H9 (cell line): Measurements from ENCODE around the gene STMN1. TPM values are rescaled to one million over a fixed set of nuclear protein-coding genes. Genes with fewer than 3 reads are reported as not detected.

Source experiments
- DNase-seq: peaks from one replicate; pipeline ENCODE4 v3.0.0-alpha.2; 2017
- H2AFZ ChIP-seq: one replicate; pipeline ENCODE4 v1.6.1; 2013; ENCODE audit warnings: mild to moderate bottlenecking, low read length, control low read depth, moderate library complexity
- H2AK5ac ChIP-seq: 2 replicates; pipeline ENCODE4 v1.6.1; 2013; ENCODE audit warnings: low read length, control low read depth, mixed read lengths; ENCODE audit not compliant: insufficient read length
- H2BK120ac ChIP-seq: one replicate; pipeline ENCODE4 v1.6.1; 2013; ENCODE audit warnings: low read depth, mild to moderate bottlenecking, low read length, control low read depth, inconsistent platforms; ENCODE audit not compliant: poor library complexity, severe bottlenecking
- H2BK12ac ChIP-seq: 2 replicates; pipeline ENCODE4 v1.6.1; 2013; ENCODE audit warnings: low read length, control low read depth, mixed read lengths, low read depth; ENCODE audit not compliant: insufficient read length
- H2BK15ac ChIP-seq: 2 replicates; pipeline ENCODE4 v1.6.1; 2013; ENCODE audit warnings: low read depth, low read length, control low read depth
- H2BK20ac ChIP-seq: one replicate; pipeline ENCODE4 v1.6.1; 2013; ENCODE audit warnings: low read depth, mild to moderate bottlenecking, low read length, control low read depth, inconsistent platforms; ENCODE audit not compliant: poor library complexity, severe bottlenecking
- H2BK5ac ChIP-seq: 2 replicates; pipeline ENCODE4 v1.6.1; 2013; ENCODE audit warnings: low read length, control low read depth, mixed read lengths; ENCODE audit not compliant: insufficient read length
- H3K14ac ChIP-seq: 2 replicates; pipeline ENCODE4 v1.6.1; 2013; ENCODE audit warnings: low read length, control low read depth; ENCODE audit not compliant: insufficient read depth
- H3K18ac ChIP-seq: 2 replicates; pipeline ENCODE4 v1.6.1; 2013; ENCODE audit warnings: low read depth, mild to moderate bottlenecking, mixed read lengths, low read length, control low read depth; ENCODE audit not compliant: insufficient read length
- H3K23ac ChIP-seq: 2 replicates; pipeline ENCODE4 v1.6.1; 2013; ENCODE audit warnings: low read length, control low read depth, mixed read lengths, low read depth; ENCODE audit not compliant: insufficient read length
- H3K23me2 ChIP-seq: 2 replicates; pipeline ENCODE4 v1.6.1; 2013; ENCODE audit warnings: low read depth, mild to moderate bottlenecking, mixed read lengths, low read length, control low read depth; ENCODE audit not compliant: insufficient read length, poor library complexity, severe bottlenecking
- H3K27ac ChIP-seq: 2 replicates; pipeline ENCODE4 v1.5.1; 2013; ENCODE audit warnings: low read length, control low read depth, mixed read lengths, low read depth; ENCODE audit not compliant: insufficient read length
- H3K27me3 ChIP-seq: 2 replicates; pipeline ENCODE4 v1.6.1; 2013; ENCODE audit warnings: low read length, control low read depth, inconsistent platforms; ENCODE audit not compliant: insufficient read depth
- H3K4ac ChIP-seq: 2 replicates; pipeline ENCODE4 v1.6.1; 2013; ENCODE audit warnings: low read depth, mild to moderate bottlenecking, control low read depth, inconsistent platforms, low read length, moderate library complexity
- H3K4me1 ChIP-seq: 2 replicates; pipeline ENCODE4 v1.6.1; 2013; ENCODE audit warnings: low read length, control low read depth, inconsistent platforms; ENCODE audit not compliant: insufficient read depth
- H3K4me2 ChIP-seq: 2 replicates; pipeline ENCODE4 v1.6.1; 2013; ENCODE audit warnings: low read length, control low read depth, mixed read lengths; ENCODE audit not compliant: insufficient read length, insufficient read depth
- H3K56ac ChIP-seq: 2 replicates; pipeline ENCODE4 v1.6.1; 2013; ENCODE audit warnings: low read depth, mild to moderate bottlenecking, mixed read lengths, low read length, control low read depth; ENCODE audit not compliant: insufficient read length
- H3K79me1 ChIP-seq: 2 replicates; pipeline ENCODE4 v1.6.1; 2013; ENCODE audit warnings: low read depth, mild to moderate bottlenecking, moderate library complexity, low read length, control low read depth, inconsistent platforms; ENCODE audit not compliant: insufficient read depth, poor library complexity, severe bottlenecking
- H3K79me2 ChIP-seq: 2 replicates; pipeline ENCODE4 v1.6.1; 2013; ENCODE audit warnings: low read length, control low read depth, inconsistent platforms; ENCODE audit not compliant: insufficient read depth
- H3K9ac ChIP-seq: 2 replicates; pipeline ENCODE4 v1.6.1; 2013; ENCODE audit warnings: low read length, control low read depth, mixed read lengths; ENCODE audit not compliant: insufficient read length; ENCODE audit errors: extremely low read depth
- H3K9me3 ChIP-seq: one replicate; pipeline ENCODE4 v1.6.1; 2013; ENCODE audit warnings: low read depth, low read length, inconsistent platforms; ENCODE audit not compliant: control insufficient read depth
- H3T11ph ChIP-seq: one replicate; pipeline ENCODE4 v1.6.1; 2013; ENCODE audit warnings: mild to moderate bottlenecking, low read length, control low read depth, inconsistent platforms
- H4K20me1 ChIP-seq: one replicate; pipeline ENCODE4 v1.6.1; 2013; ENCODE audit not compliant: control insufficient read depth, insufficient read length, insufficient read depth
- H4K5ac ChIP-seq: 2 replicates; pipeline ENCODE4 v1.6.1; 2013; ENCODE audit warnings: low read depth, mild to moderate bottlenecking, mixed read lengths, low read length, control low read depth; ENCODE audit not compliant: insufficient read length
- H4K8ac ChIP-seq: replicated peaks from 2 replicates; pipeline ENCODE4 v1.6.1; 2013; ENCODE audit warnings: low read length, control low read depth, mixed read lengths, low read depth; ENCODE audit not compliant: insufficient read length
- H4K91ac ChIP-seq: 2 replicates; pipeline ENCODE4 v1.6.1; 2013; ENCODE audit warnings: low read depth, mild to moderate bottlenecking, moderate library complexity, mixed read lengths, low read length, control low read depth; ENCODE audit not compliant: insufficient read length
- H3K27ac Mint-ChIP-seq, 3 experiments: 2 replicates in 2 of 3; 3 replicates in 1 of 3; pipeline ENCODE4 v1.8.0; 2020 to 2021; ENCODE audit warnings: mixed read lengths in 3 of 3, mild to moderate bottlenecking in 1 of 3, moderate library complexity in 1 of 3
- H3K27me3 Mint-ChIP-seq: 2 replicates; pipeline ENCODE4 v1.8.0; 2021; ENCODE audit warnings: low read depth, mild to moderate bottlenecking, moderate library complexity, mixed read lengths
- H3K36me3 Mint-ChIP-seq, 3 experiments: 2 replicates in 2 of 3; 3 replicates in 1 of 3; pipeline ENCODE4 v1.8.0; 2020 to 2021; ENCODE audit warnings: low read depth in 3 of 3, mixed read lengths in 3 of 3; ENCODE audit not compliant: insufficient read depth in 1 of 3
- H3K4me1 Mint-ChIP-seq, 2 experiments: 2 replicates each; pipeline ENCODE4 v1.8.0; 2020; ENCODE audit warnings: mixed read lengths in 2 of 2
- H3K4me3 Mint-ChIP-seq, 2 experiments: 2 replicates in 1 of 2; 3 replicates in 1 of 2; pipeline ENCODE4 v1.8.0; 2020 to 2021; ENCODE audit warnings: mild to moderate bottlenecking in 2 of 2, mixed read lengths in 2 of 2, moderate library complexity in 1 of 2
- H3K9me3 Mint-ChIP-seq, 2 experiments: 2 replicates in 1 of 2; 3 replicates in 1 of 2; pipeline ENCODE4 v1.8.0; 2020; ENCODE audit warnings: mild to moderate bottlenecking in 2 of 2, mixed read lengths in 2 of 2, moderate library complexity in 1 of 2
- CTCF ChIP-seq: fragments of 200-600 bp; sonication (generic); conservative IDR thresholded peaks from 3 replicates; pipeline ENCODE4 v1.8.0; 2021; ENCODE audit warnings: antibody characterized with exemption, mild to moderate bottlenecking
- WGBS: extraction: QIAGEN DNeasy Blood & Tissue Kit; methylation state at CpG from one replicate; pipeline ENCODE4 v1.1.7; 2013; ENCODE audit warnings: missing lambda C conversion rate, low lambda C conversion rate, mixed read lengths; ENCODE audit not compliant: insufficient read length; ENCODE audit errors: extremely low coverage; 5-methylcytosine and 5-hydroxymethylcytosine counted together
- total RNA-seq: library from RNA; stranded (reverse); gene quantifications from 2 replicates; pipeline ENCODE4 v1.2.1, GENCODE V29; 2021

STMN1 gene
- total RNA-seq, 1 experiment from 2014 or later: 500 TPM

GRCh38 chr1:25922971-25923552 lies 16.8 kb upstream of the STMN1 start:
- Mint-ChIP-seq H3K27me3 (peaks cover 32% of the 10 kb centered on the region), H3K4me3 (peak overlapping the region; percentile 69 to 83), H3K27ac (no peak overlapping the region; a peak in 1 of 7 replicates), H3K9me3 (no peaks in the 10 kb centered on the region), H3K36me3 (no peaks in the 10 kb centered on the region), H3K4me1 (peaks cover 26 to 45% of the 10 kb centered on the region in 2 experiments)
- Histone ChIP-seq H2AK5ac (no peak overlapping the region), H3K9ac (peak overlapping the region; percentile 56), H4K5ac (no peak overlapping the region), H3K4me2 (peak overlapping the region; percentile 92), H3K27me3 (no peaks in the 10 kb centered on the region), H3K56ac (no peak overlapping the region), H3K18ac (no peak overlapping the region), H3K79me2 (no peaks in the 10 kb centered on the region), H3K79me1 (no peaks in the 10 kb centered on the region), H3K4me1 (peaks cover 2% of the 10 kb centered on the region; the same call in 1 of the 2 replicates), H2BK120ac (no peak overlapping the region), H3K27ac (no peak overlapping the region), H4K8ac (no peak overlapping the region), H3K23ac (no peak overlapping the region), H2BK5ac (no peak overlapping the region), H2AFZ (peak overlapping the region; percentile 65), H3T11ph (no peak overlapping the region), H2BK12ac (no peak overlapping the region), H2BK20ac (peak overlapping the region; percentile 84), H4K91ac (no peak overlapping the region), H3K23me2 (peaks cover 18% of the 10 kb centered on the region), H3K9me3 (no peaks in the 10 kb centered on the region), H3K14ac (peak overlapping the region; percentile 62), H4K20me1 (no peaks in the 10 kb centered on the region), H3K4ac (no peak overlapping the region; the same call in 1 of the 2 replicates), H2BK15ac (no peak overlapping the region)
- TF ChIP-seq CTCF: no peak
- no CpG with 5 or more reads among the region's 32 CpGs for WGBS
- DNase-seq: peak; percentile 69
